ENCODE data around the gene RSBN1L. TPM values are rescaled to one million over a fixed set of nuclear protein-coding genes. Genes with fewer than 3 reads are reported as not detected.
"Not testable (repeated sequence)": the region's sequence is repeated elsewhere in the genome, so short reads cannot be mapped to it uniquely, and the experiment has no call there.

Gene RSBN1L
- total RNA-seq, 1 experiment from 2014 or later, result 15.5 TPM

DNA sequence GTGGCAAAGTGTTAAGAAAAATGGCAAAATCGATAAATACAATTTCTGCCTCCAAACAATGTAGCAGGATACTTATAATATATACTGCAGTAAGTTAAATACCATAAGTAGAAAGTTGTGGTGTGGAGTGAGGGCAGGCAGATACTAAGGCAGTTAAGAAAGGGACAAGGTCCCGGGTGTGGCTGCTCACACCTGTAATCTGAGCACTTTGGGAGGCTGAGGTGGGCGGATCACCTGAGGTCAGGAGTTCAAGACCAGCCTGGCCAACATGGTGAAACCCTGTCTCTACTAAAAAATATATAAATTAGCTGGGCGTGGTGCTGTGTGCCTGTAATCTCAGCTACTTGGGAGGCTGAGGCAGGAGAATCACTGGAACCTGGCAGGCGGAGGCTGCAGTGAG is 21.3 kb downstream of the RSBN1L start:
- H3K27me3 ChIP-seq (ENCODE audit: insufficient read depth, low read length); H3K9me3 ChIP-seq (ENCODE audit: control insufficient read depth in 1 of 2, insufficient read depth in 1 of 2, low read depth in 1 of 2, low read length in 2 of 2); DNase-seq (ENCODE audit: low read depth, low spot score); CTCF ChIA-PET; H3K27ac ChIP-seq (ENCODE audit: low read depth, low read length); H3K9ac ChIP-seq (ENCODE audit: low read length); H4K20me1 ChIP-seq (ENCODE audit: insufficient read depth); RAD21 ChIA-PET (ENCODE audit: low non-redundant PET in 1 of 2, low total read pairs in 2 of 2, uncharacterized antibody in 2 of 2, unreplicated experiment in 2 of 2); BruUV-seq (replicated peaks); H3K9me2 ChIP-seq (ENCODE audit: insufficient read depth); H2AFZ ChIP-seq (ENCODE audit: low read depth, low read length, poor library complexity, severe bottlenecking); POLR2A ChIA-PET; H3K36me3 ChIP-seq (ENCODE audit: control insufficient read depth in 1 of 2, insufficient read depth in 2 of 2, low read length in 2 of 2); intact Hi-C loops (cut with micrococcal nuclease): not testable (repeated sequence)
- H3K4me1 ChIP-seq (ENCODE audit: control insufficient read depth in 1 of 2, insufficient read depth in 2 of 2, low read length in 2 of 2), result peaks cover 23 to 46% of the 10 kb centered on the region in 2 experiments
- peaks cover 89% of the 10 kb centered on the region for H3K79me2 ChIP-seq (ENCODE audit: insufficient read depth, low read length)
- H3K4me3 ChIP-seq (replicated peaks in 1 of 2; ENCODE audit: low read depth in 1 of 2, low read length in 2 of 2), result peak overlapping the region in 1 of 2 experiments; percentile 9; a peak in 2 of 4 replicates
- peak; percentile 71 for ATAC-seq
- TF ChIP-seq EGR1 (IDR thresholded peaks at IDR 0.05; ENCODE audit: low read depth), result peak; percentile 66
- H3K4me2 ChIP-seq (ENCODE audit: low read length), result peak overlapping the region; percentile 54

DNA sequence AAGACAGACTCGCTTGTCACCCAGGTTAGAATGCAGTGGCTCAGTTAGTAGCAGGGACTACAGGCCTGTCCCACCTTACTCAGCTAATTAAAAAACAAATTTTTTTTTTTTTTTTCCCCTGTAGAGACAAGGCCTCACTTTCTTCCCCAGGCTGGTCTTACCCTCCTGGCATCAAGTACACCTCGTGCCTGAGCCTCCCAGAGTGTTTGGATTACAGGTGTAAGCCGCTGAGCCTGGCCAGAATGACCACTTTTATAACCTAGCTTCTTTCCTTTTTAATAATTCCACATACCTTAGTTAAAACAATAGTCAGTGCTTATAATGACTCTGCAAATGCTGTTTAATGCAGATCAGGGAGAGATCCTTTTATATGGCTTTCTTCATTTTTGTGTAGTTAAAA is 31.3 kb downstream of the RSBN1L start:
- ATAC-seq (no peak), DNase-seq (ENCODE audit: low read depth, low spot score) (no peak)
- H3K9ac ChIP-seq (ENCODE audit: low read length), result no peak overlapping the region
- no peak overlapping the region for H2AFZ ChIP-seq (ENCODE audit: low read depth, low read length, poor library complexity, severe bottlenecking)
- ChIA-PET POLR2A (no interaction called here), RAD21 (ENCODE audit: low non-redundant PET in 1 of 2, low total read pairs in 2 of 2, uncharacterized antibody in 2 of 2, unreplicated experiment in 2 of 2) (no interaction called here), CTCF (no interaction called here)
- H3K27ac ChIP-seq (ENCODE audit: low read depth, low read length), result no peak overlapping the region
- H3K36me3 ChIP-seq (ENCODE audit: control insufficient read depth in 1 of 2, insufficient read depth in 2 of 2, low read length in 2 of 2), result no peaks in the 10 kb centered on the region
- H3K9me3 ChIP-seq (ENCODE audit: control insufficient read depth in 1 of 2, insufficient read depth in 1 of 2, low read depth in 1 of 2, low read length in 2 of 2), result no peaks in the 10 kb centered on the region
- BruUV-seq (replicated peaks), result no TSS peak
- H3K4me1 ChIP-seq (ENCODE audit: control insufficient read depth in 1 of 2, insufficient read depth in 2 of 2, low read length in 2 of 2), result no peaks in the 10 kb centered on the region
- 0 out of 2 replicates have a peak, but pooled peaks cover under 1% of the 10 kb centered on the region for H4K20me1 ChIP-seq (ENCODE audit: insufficient read depth)
- no peaks in the 10 kb centered on the region for H3K27me3 ChIP-seq (ENCODE audit: insufficient read depth, low read length)
- no peak overlapping the region for H3K4me2 ChIP-seq (ENCODE audit: low read length)
- intact Hi-C loops (cut with micrococcal nuclease), result no loop called here
- no peaks in the 10 kb centered on the region for H3K9me2 ChIP-seq (ENCODE audit: insufficient read depth)
- H3K4me3 ChIP-seq (replicated peaks in 1 of 2; ENCODE audit: low read depth in 1 of 2, low read length in 2 of 2), result no peak overlapping the region
- peaks cover 73% of the 10 kb centered on the region for H3K79me2 ChIP-seq (ENCODE audit: insufficient read depth, low read length)
- TF ChIP-seq ZFX (IDR thresholded peaks at IDR 0.05), result no peak
- TF ChIP-seq ELF1 (IDR thresholded peaks at IDR 0.05; ENCODE audit: borderline replicate concordance, low read depth), result no peak
- TF ChIP-seq, protein P1, sequence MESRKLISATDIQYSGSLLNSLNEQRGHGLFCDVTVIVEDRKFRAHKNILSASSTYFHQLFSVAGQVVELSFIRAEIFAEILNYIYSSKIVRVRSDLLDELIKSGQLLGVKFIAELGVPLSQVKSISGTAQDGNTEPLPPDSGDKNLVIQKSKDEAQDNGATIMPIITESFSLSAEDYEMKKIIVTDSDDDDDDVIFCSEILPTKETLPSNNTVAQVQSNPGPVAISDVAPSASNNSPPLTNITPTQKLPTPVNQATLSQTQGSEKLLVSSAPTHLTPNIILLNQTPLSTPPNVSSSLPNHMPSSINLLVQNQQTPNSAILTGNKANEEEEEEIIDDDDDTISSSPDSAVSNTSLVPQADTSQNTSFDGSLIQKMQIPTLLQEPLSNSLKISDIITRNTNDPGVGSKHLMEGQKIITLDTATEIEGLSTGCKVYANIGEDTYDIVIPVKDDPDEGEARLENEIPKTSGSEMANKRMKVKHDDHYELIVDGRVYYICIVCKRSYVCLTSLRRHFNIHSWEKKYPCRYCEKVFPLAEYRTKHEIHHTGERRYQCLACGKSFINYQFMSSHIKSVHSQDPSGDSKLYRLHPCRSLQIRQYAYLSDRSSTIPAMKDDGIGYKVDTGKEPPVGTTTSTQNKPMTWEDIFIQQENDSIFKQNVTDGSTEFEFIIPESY (IDR thresholded peaks at IDR 0.05; ENCODE audit: extremely low read depth, insufficient replicate concordance, low read length), result no peak
- TF ChIP-seq EGR1 (IDR thresholded peaks at IDR 0.05; ENCODE audit: low read depth), result no peak
- no peak for TF ChIP-seq RAD21 (IDR thresholded peaks at IDR 0.05; ENCODE audit: low read depth)
- TF ChIP-seq SRF (IDR thresholded peaks at IDR 0.05; ENCODE audit: low read depth), result no peak
- TF ChIP-seq CEBPB (IDR thresholded peaks at IDR 0.05; ENCODE audit: low read depth), result no peak
- TF ChIP-seq, protein P2, sequence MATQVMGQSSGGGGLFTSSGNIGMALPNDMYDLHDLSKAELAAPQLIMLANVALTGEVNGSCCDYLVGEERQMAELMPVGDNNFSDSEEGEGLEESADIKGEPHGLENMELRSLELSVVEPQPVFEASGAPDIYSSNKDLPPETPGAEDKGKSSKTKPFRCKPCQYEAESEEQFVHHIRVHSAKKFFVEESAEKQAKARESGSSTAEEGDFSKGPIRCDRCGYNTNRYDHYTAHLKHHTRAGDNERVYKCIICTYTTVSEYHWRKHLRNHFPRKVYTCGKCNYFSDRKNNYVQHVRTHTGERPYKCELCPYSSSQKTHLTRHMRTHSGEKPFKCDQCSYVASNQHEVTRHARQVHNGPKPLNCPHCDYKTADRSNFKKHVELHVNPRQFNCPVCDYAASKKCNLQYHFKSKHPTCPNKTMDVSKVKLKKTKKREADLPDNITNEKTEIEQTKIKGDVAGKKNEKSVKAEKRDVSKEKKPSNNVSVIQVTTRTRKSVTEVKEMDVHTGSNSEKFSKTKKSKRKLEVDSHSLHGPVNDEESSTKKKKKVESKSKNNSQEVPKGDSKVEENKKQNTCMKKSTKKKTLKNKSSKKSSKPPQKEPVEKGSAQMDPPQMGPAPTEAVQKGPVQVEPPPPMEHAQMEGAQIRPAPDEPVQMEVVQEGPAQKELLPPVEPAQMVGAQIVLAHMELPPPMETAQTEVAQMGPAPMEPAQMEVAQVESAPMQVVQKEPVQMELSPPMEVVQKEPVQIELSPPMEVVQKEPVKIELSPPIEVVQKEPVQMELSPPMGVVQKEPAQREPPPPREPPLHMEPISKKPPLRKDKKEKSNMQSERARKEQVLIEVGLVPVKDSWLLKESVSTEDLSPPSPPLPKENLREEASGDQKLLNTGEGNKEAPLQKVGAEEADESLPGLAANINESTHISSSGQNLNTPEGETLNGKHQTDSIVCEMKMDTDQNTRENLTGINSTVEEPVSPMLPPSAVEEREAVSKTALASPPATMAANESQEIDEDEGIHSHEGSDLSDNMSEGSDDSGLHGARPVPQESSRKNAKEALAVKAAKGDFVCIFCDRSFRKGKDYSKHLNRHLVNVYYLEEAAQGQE (IDR thresholded peaks at IDR 0.05; ENCODE audit: low read depth), result no peak
- TF ChIP-seq, protein P3, sequence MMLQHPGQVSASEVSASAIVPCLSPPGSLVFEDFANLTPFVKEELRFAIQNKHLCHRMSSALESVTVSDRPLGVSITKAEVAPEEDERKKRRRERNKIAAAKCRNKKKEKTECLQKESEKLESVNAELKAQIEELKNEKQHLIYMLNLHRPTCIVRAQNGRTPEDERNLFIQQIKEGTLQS (IDR thresholded peaks at IDR 0.05), result no peak
- no peak for TF ChIP-seq FOSL1 (IDR thresholded peaks at IDR 0.05; ENCODE audit: low read depth)
- no peak for TF ChIP-seq JUND (IDR thresholded peaks at IDR 0.05)
- TF ChIP-seq, protein P4, sequence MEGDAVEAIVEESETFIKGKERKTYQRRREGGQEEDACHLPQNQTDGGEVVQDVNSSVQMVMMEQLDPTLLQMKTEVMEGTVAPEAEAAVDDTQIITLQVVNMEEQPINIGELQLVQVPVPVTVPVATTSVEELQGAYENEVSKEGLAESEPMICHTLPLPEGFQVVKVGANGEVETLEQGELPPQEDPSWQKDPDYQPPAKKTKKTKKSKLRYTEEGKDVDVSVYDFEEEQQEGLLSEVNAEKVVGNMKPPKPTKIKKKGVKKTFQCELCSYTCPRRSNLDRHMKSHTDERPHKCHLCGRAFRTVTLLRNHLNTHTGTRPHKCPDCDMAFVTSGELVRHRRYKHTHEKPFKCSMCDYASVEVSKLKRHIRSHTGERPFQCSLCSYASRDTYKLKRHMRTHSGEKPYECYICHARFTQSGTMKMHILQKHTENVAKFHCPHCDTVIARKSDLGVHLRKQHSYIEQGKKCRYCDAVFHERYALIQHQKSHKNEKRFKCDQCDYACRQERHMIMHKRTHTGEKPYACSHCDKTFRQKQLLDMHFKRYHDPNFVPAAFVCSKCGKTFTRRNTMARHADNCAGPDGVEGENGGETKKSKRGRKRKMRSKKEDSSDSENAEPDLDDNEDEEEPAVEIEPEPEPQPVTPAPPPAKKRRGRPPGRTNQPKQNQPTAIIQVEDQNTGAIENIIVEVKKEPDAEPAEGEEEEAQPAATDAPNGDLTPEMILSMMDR (IDR thresholded peaks at IDR 0.05 in 2 of 3, conservative IDR thresholded peaks at IDR 0.05 in 1 of 3; ENCODE audit: borderline replicate concordance in 1 of 3, insufficient read depth in 1 of 3, low read depth in 2 of 3, low read length in 2 of 3), result no peak
- no peak for TF ChIP-seq SP1 (IDR thresholded peaks at IDR 0.05; ENCODE audit: low read depth)
- no peak for TF ChIP-seq EZH2phosphoT487 (IDR thresholded peaks at IDR 0.05; ENCODE audit: borderline replicate concordance)

Measured in HCT116 (cell line).